CD14-positive monocyte (primary cell): ENCODE data around the gene PRPF4. TPM values are rescaled to one million over a fixed set of nuclear protein-coding genes. Genes with fewer than 3 reads are reported as not detected.
A peak's percentile ranks its signal among the peaks of the same experiment; 100 is the strongest.

ENCODE experiments used
- DNase-seq, 3 donors: peaks; one replicate each; pipeline ENCODE4 v3.0.0-alpha.2; 2011 to 2022
- H2AFZ ChIP-seq: 2 replicates; pipeline ENCODE4 v1.6.0; 2012; ENCODE audit warnings: mild to moderate bottlenecking, low read depth, low read length, inconsistent platforms; ENCODE audit not compliant: insufficient read depth, poor library complexity, severe bottlenecking
- H3K27ac ChIP-seq, 2 donors: 1 replicate in 1 of 2; 2 replicates in 1 of 2; pipeline ENCODE4 v1.5.1; 2012 to 2013; ENCODE audit warnings: low read length in 2 of 2, control low read depth in 1 of 2, inconsistent platforms in 1 of 2, low read depth in 1 of 2, mild to moderate bottlenecking in 1 of 2
- H3K27me3 ChIP-seq, 2 donors: one replicate each; pipeline versions ENCODE4 v1.6.0 to v1.6.1; 2011 to 2013; ENCODE audit warnings: low read length in 2 of 2; ENCODE audit not compliant: control insufficient read depth in 2 of 2, insufficient read depth in 2 of 2
- H3K36me3 ChIP-seq, 2 donors: replicated peaks in 1 of 2; 1 replicate in 1 of 2; 2 replicates in 1 of 2; pipeline versions ENCODE4 v1.5.1 to v1.6.1; 2012 to 2013; ENCODE audit warnings: low read length in 2 of 2, control low read depth in 1 of 2, inconsistent platforms in 1 of 2, mild to moderate bottlenecking in 1 of 2; ENCODE audit not compliant: insufficient read depth in 2 of 2, control insufficient read depth in 1 of 2
- H3K4me1 ChIP-seq, 2 donors: 1 replicate in 1 of 2; 2 replicates in 1 of 2; pipeline versions ENCODE4 v1.5.1 to v1.6.1; 2012 to 2013; ENCODE audit warnings: low read length in 2 of 2, control low read depth in 1 of 2, inconsistent platforms in 1 of 2, mild to moderate bottlenecking in 1 of 2, moderate library complexity in 1 of 2; ENCODE audit not compliant: insufficient read depth in 2 of 2, control insufficient read depth in 1 of 2
- H3K4me2 ChIP-seq: replicated peaks from 2 replicates; pipeline ENCODE3; 2012; ENCODE audit warnings: low read length, moderate library complexity, mild to moderate bottlenecking; ENCODE audit not compliant: poor library complexity, severe bottlenecking; ENCODE audit errors: extremely low read depth
- H3K4me3 ChIP-seq, 3 experiments: fragments of 200-600 bp in 1 of 3; sonication (generic) in 1 of 3; replicated peaks in 1 of 3; 1 replicate in 2 of 3; 2 replicates in 1 of 3; pipeline ENCODE4 v1.5.1; 2011 to 2013; ENCODE audit warnings: low read length in 3 of 3, mild to moderate bottlenecking in 3 of 3, control low read depth in 2 of 3, low read depth in 2 of 3, inconsistent platforms in 1 of 3, moderate library complexity in 1 of 3
- H3K79me2 ChIP-seq: 2 replicates; pipeline ENCODE4 v1.6.0; 2012; ENCODE audit warnings: mild to moderate bottlenecking, control low read depth, inconsistent platforms, low read length, moderate library complexity; ENCODE audit not compliant: insufficient read depth
- H3K9ac ChIP-seq: 2 replicates; pipeline ENCODE4 v1.6.0; 2017; ENCODE audit warnings: low read length, mild to moderate bottlenecking; ENCODE audit not compliant: insufficient read depth, poor library complexity, severe bottlenecking
- H3K9me3 ChIP-seq, 2 donors: replicated peaks in 1 of 2; 1 replicate in 1 of 2; 2 replicates in 1 of 2; pipeline versions ENCODE4 v1.5.1 to v1.6.1; 2012 to 2013; ENCODE audit warnings: low read length in 2 of 2, control low read depth in 1 of 2; ENCODE audit not compliant: control insufficient read depth in 1 of 2, insufficient read depth in 1 of 2
- H4K20me1 ChIP-seq: 2 replicates; pipeline ENCODE4 v1.6.0; 2012; ENCODE audit warnings: mild to moderate bottlenecking, low read length, control low read depth, moderate library complexity; ENCODE audit not compliant: insufficient read depth
- H3K27ac Mint-ChIP-seq, 7 donors: one replicate each; pipeline ENCODE4 v1.8.0; 2020; ENCODE audit warnings: mild to moderate bottlenecking in 7 of 7, mixed read lengths in 7 of 7, moderate library complexity in 6 of 7, inconsistent platforms in 2 of 7
- H3K27me3 Mint-ChIP-seq, 3 donors: one replicate each; pipeline ENCODE4 v1.8.0; 2021 to 2022; ENCODE audit warnings: low read depth in 3 of 3, mild to moderate bottlenecking in 3 of 3, mixed read lengths in 3 of 3, moderate library complexity in 3 of 3, inconsistent platforms in 1 of 3
- H3K36me3 Mint-ChIP-seq, 2 donors: one replicate each; pipeline ENCODE4 v1.8.0; 2020; ENCODE audit warnings: mixed read lengths in 2 of 2, inconsistent platforms in 1 of 2, mild to moderate bottlenecking in 1 of 2
- H3K4me1 Mint-ChIP-seq: one replicate; pipeline ENCODE4 v1.8.0; 2020; ENCODE audit warnings: mild to moderate bottlenecking, mixed read lengths
- H3K4me3 Mint-ChIP-seq, 2 donors: one replicate each; pipeline ENCODE4 v1.8.0; 2020; ENCODE audit warnings: mild to moderate bottlenecking in 2 of 2, mixed read lengths in 2 of 2, moderate library complexity in 1 of 2
- H3K9me3 Mint-ChIP-seq, 7 donors: one replicate each; pipeline ENCODE4 v1.8.0; 2020 to 2022; ENCODE audit warnings: mixed read lengths in 7 of 7, mild to moderate bottlenecking in 6 of 7, moderate library complexity in 6 of 7, inconsistent platforms in 2 of 7
- CTCF ChIP-seq: fragments of 200-600 bp; IDR thresholded peaks from one replicate; pipeline ENCODE4 v1.8.0; 2022; ENCODE audit warnings: antibody characterized with exemption, mild to moderate bottlenecking
- WGBS: methylation state at CpG from one replicate; pipeline ENCODE4 v1.1.5; 2013; ENCODE audit warnings: missing lambda C conversion rate; ENCODE audit not compliant: insufficient coverage; 5-methylcytosine and 5-hydroxymethylcytosine counted together
- intact Hi-C, 2 donors: fragments of 100-400 bp; cut with micrococcal nuclease; formaldehyde crosslinking; loops; one replicate each; pipeline versions ENCODE4 v1.15.0 to v1.15.1; 2023
- polyA plus RNA-seq, 3 donors: library from polyadenylated mRNA; depleted of rRNA in 1 of 3; unstranded in 2 of 3; stranded (reverse) in 1 of 3; fragments of 300-500 nt in 2 of 3; fragments of >200 nt in 1 of 3; fragmentation: Illumina TruSeq in 2 of 3; gene quantifications; 1 replicate in 2 of 3; 2 replicates in 1 of 3; pipeline ENCODE4 v1.2.3, GENCODE V29; 2012 to 2021

The PRPF4 gene
- polyA plus RNA-seq, 3 donors = 13.0 to 23.8 (median 22.1) TPM

GRCh38 chr9:113326230-113326629 is 50.8 kb downstream of the PRPF4 start:
- Histone ChIP-seq H3K4me2 (no peak overlapping the region), H4K20me1 (no peaks in the 10 kb centered on the region), H3K27ac (no peak overlapping the region), H3K9me3 (no peaks in the 10 kb centered on the region), H2AFZ (no peak overlapping the region), H3K4me3 (no peak overlapping the region), H3K79me2 (no peaks in the 10 kb centered on the region), H3K27me3 (no peaks in the 10 kb centered on the region), H3K36me3 (no peaks in the 10 kb centered on the region), H3K9ac (no peak overlapping the region), H3K4me1 (no peaks in the 10 kb centered on the region)
- WGBS = 93% methylated on average over 2 of the region's 4 CpGs
- no peak for TF ChIP-seq CTCF
- intact Hi-C loops = no loop called here
- H3K4me1 Mint-ChIP-seq = no peaks in the 10 kb centered on the region
- no peak for DNase-seq
- H3K27ac Mint-ChIP-seq = peak overlapping the region in 1 of 7 donors; percentile 66
- H3K27me3 Mint-ChIP-seq = peaks cover 0 to 1% (median 0%) of the 10 kb centered on the region in 3 donors
- no peak overlapping the region for H3K4me3 Mint-ChIP-seq
- H3K9me3 Mint-ChIP-seq = no peaks in the 10 kb centered on the region
- no peaks in the 10 kb centered on the region for H3K36me3 Mint-ChIP-seq

GRCh38 chr9:113328045-113328782 is 52.8 kb downstream of the PRPF4 start:
- no peak overlapping the region for H2AFZ ChIP-seq
- H3K9ac ChIP-seq = no peak overlapping the region
- Mint-ChIP-seq H3K4me3 (no peak overlapping the region), H3K4me1 (no peaks in the 10 kb centered on the region), H3K27me3 (peaks cover 0 to 1% (median 0%) of the 10 kb centered on the region in 3 donors), H3K27ac (peak overlapping the region in 1 of 7 donors; percentile 10), H3K36me3 (no peaks in the 10 kb centered on the region), H3K9me3 (no peaks in the 10 kb centered on the region)
- no peak for DNase-seq
- intact Hi-C loops = no loop called here
- no peaks in the 10 kb centered on the region for H3K36me3 ChIP-seq
- H3K79me2 ChIP-seq = no peaks in the 10 kb centered on the region
- TF ChIP-seq CTCF = no peak
- H3K27me3 ChIP-seq = no peaks in the 10 kb centered on the region
- no peaks in the 10 kb centered on the region for H4K20me1 ChIP-seq
- H3K4me3 ChIP-seq = no peak overlapping the region
- H3K9me3 ChIP-seq = no peaks in the 10 kb centered on the region
- no peak overlapping the region for H3K27ac ChIP-seq
- H3K4me2 ChIP-seq = no peak overlapping the region
- H3K4me1 ChIP-seq = no peaks in the 10 kb centered on the region
- WGBS = no CpG with 5 or more reads among the region's 3 CpGs
